Subcutaneous adipose tissue (tissue), 4 donors: Measurements from ENCODE around the gene CMYA5. TPM values are rescaled to one million over a fixed set of nuclear protein-coding genes. Genes with fewer than 3 reads are reported as not detected.

Source experiments
- total RNA-seq, 4 donors: library from RNA; depleted of rRNA; stranded (reverse); fragments of >200 nt; gene quantifications; one replicate each; pipeline ENCODE4 v1.1.0, GENCODE V29; 2016
- TF ChIP-seq, protein P1 (sequence below): fragments of 450-650 bp; IDR thresholded peaks from one replicate; pipeline ENCODE4 v1.5.1; 2016; ENCODE audit warnings: low read depth, mild to moderate bottlenecking, control low read depth, antibody characterized with exemption, moderate library complexity

Gene CMYA5
- total RNA-seq, 4 donors from 2014 or later: 3.4 to 10.5 (median 8.9) TPM

GRCh38 chr5:79792463-79792862 is 102.8 kb downstream of the CMYA5 start:
- TF ChIP-seq, protein P1, sequence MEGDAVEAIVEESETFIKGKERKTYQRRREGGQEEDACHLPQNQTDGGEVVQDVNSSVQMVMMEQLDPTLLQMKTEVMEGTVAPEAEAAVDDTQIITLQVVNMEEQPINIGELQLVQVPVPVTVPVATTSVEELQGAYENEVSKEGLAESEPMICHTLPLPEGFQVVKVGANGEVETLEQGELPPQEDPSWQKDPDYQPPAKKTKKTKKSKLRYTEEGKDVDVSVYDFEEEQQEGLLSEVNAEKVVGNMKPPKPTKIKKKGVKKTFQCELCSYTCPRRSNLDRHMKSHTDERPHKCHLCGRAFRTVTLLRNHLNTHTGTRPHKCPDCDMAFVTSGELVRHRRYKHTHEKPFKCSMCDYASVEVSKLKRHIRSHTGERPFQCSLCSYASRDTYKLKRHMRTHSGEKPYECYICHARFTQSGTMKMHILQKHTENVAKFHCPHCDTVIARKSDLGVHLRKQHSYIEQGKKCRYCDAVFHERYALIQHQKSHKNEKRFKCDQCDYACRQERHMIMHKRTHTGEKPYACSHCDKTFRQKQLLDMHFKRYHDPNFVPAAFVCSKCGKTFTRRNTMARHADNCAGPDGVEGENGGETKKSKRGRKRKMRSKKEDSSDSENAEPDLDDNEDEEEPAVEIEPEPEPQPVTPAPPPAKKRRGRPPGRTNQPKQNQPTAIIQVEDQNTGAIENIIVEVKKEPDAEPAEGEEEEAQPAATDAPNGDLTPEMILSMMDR: no peak

DNA sequence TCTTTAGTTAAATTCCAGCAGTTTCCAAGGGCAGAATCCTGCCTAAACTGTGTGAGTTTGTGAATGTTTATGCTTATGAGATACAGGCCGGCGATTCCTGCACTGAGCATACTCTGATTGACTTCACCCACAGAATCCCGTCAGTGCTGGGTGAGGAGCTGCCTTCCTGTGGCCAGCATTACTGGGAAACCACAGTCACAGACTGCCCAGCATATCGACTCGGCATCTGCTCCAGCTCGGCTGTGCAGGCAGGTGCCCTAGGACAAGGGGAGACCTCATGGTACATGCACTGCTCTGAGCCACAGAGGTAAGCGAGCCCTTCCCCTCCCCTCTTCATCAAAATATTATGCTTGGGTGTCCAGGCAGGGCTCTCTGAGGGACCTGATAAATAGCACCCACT is 103.7 kb downstream of the CMYA5 start:
- TF ChIP-seq, protein P1: no peak

DNA sequence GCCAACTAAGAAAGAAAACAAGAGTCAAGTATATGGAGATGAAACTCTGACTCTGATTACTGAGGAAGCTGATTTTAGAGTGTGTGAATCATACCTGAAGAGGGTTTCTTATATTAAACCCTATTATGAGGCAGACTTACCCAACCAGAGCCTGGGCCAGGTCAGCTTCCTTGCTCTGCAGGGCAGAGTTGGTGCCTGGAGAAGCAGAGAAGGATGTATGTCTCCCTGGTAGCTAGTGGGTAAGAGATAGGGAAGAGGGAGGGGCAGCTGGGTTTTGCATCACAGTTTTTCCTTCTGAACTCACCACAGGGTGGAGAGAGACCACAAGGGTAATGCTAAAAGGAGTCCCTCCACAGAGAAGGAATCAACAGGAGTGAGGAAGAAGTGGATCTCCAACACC is 104.1 kb downstream of the CMYA5 start:
- TF ChIP-seq, protein P1: no peak

GRCh38 chr5:79794347-79794746 is 104.7 kb downstream of the CMYA5 start:
- TF ChIP-seq, protein P1: no peak

- TF ChIP-seq, protein P1: no peak
Observed at GRCh38 chr5:79795764-79796398, 106.2 kb downstream of the CMYA5 start.

- TF ChIP-seq, protein P1: no peak
Observed at GRCh38 chr5:79798893-79799590, 109.4 kb downstream of the CMYA5 start.

GRCh38 chr5:79800979-79801827 is 111.6 kb downstream of the CMYA5 start:
- TF ChIP-seq, protein P1: no peak
